ENCODE results near the gene SOX5. TPM values are rescaled to one million over a fixed set of nuclear protein-coding genes. Genes with fewer than 3 reads are reported as not detected.

The SOX5 gene
- total RNA-seq, 2 donors from 2014 or later = 1.4 TPM; not detected in 1

DNA sequence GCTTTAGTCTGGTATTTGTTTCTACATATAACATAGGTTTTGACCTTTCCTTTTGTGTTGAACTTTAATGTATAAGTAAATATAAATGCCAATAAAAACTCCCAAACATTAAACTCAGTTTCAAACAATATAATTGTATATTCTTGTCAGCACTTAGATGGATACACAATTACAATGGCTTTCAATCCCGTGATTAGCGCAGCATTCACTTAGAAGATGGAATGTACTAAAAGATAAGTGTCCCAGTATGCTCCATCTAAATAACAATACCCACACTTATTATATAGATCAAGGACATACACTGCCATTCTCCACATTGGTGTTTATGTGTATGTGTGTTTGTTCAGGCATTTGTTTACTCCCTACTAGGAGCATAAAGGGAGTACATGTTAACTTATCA lies 193.1 kb downstream of the SOX5 start:
- Mint-ChIP-seq H3K4me1 (no peaks in the 10 kb centered on the region), H3K4me3 (no peak overlapping the region), H3K27me3 (no peaks in the 10 kb centered on the region), H3K27ac (no peak overlapping the region), H3K36me3 (ENCODE audit: low read depth) (no peaks in the 10 kb centered on the region)
- H3K9me3 ChIP-seq (ENCODE audit: control insufficient read depth, low read length, poor library complexity, severe bottlenecking) = no peaks in the 10 kb centered on the region
- no peak for DNase-seq
- ATAC-seq = no peak

DNA sequence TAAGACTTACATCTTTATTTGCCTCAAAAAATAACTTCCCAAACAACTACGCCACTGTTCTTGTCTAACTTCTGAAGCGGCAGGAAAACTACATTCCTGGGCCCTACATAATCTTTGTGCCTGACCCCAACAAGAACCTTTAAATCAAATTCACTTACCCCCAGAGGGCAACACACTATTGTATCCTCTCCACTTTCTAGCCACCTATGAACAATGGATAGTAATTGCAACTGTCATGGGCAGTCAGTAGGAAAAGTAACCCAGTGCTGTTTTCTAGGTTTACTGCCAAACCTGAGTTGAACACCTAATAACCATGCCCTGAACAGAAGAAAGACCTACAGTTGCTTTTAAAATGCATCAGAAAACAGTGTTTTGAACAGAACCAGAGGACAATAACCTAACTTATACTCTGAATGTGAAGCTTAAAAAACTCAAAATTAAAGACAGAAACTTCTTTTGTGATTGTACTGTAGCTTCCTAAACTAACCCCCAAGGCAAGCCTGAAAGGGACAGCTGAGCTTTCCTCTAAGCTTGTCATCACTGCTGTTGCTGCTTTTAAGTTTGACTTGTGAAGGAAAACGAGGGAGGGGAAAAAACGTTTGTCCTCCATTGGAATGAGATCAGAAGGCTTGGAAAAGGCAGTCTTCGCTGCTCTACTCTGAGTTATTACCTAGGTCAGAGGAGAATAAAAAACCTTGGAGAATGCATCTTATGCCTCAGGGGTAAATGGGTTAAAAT lies 195.7 kb downstream of the SOX5 start:
- Mint-ChIP-seq H3K4me3 (no peak overlapping the region), H3K27ac (no peak overlapping the region), H3K4me1 (no peaks in the 10 kb centered on the region), H3K36me3 (ENCODE audit: low read depth) (no peaks in the 10 kb centered on the region), H3K27me3 (no peaks in the 10 kb centered on the region)
- ATAC-seq (no peak), DNase-seq (no peak)
- H3K9me3 ChIP-seq (ENCODE audit: control insufficient read depth, low read length, poor library complexity, severe bottlenecking) = no peaks in the 10 kb centered on the region

DNA sequence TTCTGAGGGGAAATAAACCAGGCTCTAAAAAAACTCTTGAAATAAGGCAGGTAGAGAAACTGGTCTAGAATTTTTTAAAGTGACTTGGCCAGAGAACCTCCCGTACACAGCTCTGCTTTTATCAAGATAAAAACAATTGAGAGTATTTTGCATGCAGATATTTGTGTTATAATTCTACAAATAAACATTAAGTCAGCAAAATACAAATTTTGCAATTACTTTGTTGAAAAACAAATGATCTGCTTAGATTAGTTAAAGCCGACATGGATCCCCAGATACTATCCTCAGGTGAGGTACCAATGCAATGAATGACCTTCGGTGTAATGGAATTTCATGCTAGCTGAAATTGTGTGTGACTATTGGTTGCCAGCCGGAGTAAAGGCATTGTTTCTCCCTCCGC lies 197.2 kb downstream of the SOX5 start:
- Mint-ChIP-seq H3K27ac (no peak overlapping the region), H3K27me3 (no peaks in the 10 kb centered on the region), H3K36me3 (ENCODE audit: low read depth) (no peaks in the 10 kb centered on the region), H3K4me1 (no peaks in the 10 kb centered on the region), H3K4me3 (no peak overlapping the region)
- H3K9me3 ChIP-seq (ENCODE audit: control insufficient read depth, low read length, poor library complexity, severe bottlenecking) = no peaks in the 10 kb centered on the region
- ATAC-seq = no peak
- DNase-seq = no peak

DNA sequence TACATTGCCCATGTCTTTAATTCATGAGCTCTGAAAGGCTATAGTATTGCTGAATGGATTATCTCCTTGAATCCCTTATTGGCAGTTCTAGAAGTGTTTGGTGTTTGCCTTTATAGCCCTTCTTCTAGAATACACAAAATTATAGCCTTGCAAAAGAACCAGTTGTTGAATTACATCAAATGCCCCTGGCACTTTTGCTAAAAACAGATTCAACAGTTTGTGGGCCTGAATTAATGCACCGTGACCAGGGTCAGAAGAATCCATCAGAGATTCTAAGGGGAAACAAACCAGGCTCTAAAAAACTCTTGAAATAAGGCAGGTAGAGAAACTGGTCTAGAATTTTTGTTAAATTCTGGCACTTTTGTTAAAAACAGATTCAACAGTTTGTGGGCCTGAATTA lies 197.8 kb downstream of the SOX5 start:
- no peaks in the 10 kb centered on the region for H3K9me3 ChIP-seq (ENCODE audit: control insufficient read depth, low read length, poor library complexity, severe bottlenecking)
- Mint-ChIP-seq H3K27me3 (no peaks in the 10 kb centered on the region), H3K27ac (no peak overlapping the region), H3K36me3 (ENCODE audit: low read depth) (no peaks in the 10 kb centered on the region), H3K4me1 (no peaks in the 10 kb centered on the region), H3K4me3 (no peak overlapping the region)
- no peak for ATAC-seq
- no peak for DNase-seq

DNA sequence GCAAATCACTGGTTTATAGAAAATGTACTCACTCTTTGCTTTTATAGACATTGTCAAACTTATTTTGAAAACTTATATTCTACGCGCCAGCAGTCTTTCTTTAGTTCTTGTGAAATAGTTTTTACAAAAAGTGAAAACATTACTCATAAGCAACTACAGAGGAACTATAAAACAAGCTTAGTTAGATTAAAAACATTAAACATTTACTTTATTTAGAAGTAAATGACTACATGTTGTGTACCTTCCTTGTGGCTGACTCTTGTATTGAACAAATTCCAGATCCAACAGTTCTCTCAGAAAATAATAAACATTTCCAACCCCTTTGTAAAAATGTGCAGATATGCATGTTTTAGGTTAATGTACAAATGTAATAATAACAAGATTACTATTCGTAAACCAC lies 198.5 kb downstream of the SOX5 start:
- no peaks in the 10 kb centered on the region for H3K9me3 ChIP-seq (ENCODE audit: control insufficient read depth, low read length, poor library complexity, severe bottlenecking)
- Mint-ChIP-seq H3K27ac (no peak overlapping the region), H3K36me3 (ENCODE audit: low read depth) (no peaks in the 10 kb centered on the region), H3K27me3 (no peaks in the 10 kb centered on the region), H3K4me3 (no peak overlapping the region), H3K4me1 (no peaks in the 10 kb centered on the region)
- DNase-seq = no peak
- ATAC-seq = no peak

DNA sequence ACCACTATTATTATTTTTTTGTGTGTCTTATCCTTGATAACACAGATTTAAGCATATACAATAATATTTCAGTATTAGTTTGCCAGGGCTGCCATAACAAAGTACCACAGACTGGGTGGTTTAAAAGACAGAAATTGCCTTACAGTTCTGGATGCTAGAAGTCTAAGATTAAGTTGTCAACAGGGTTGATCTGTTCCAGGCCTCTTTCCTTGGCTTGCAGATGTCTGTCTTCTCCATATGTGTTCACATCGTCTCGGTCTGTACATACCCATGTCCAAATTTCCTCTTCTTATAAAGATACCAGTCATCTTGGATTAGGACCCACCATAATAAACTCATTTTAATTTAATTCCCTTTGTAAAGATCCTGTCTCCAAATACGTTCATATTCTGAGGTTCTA lies 204.8 kb downstream of the SOX5 start:
- DNase-seq (no peak), ATAC-seq (no peak)
- no peak overlapping the region for H3K4me3 Mint-ChIP-seq

DNA sequence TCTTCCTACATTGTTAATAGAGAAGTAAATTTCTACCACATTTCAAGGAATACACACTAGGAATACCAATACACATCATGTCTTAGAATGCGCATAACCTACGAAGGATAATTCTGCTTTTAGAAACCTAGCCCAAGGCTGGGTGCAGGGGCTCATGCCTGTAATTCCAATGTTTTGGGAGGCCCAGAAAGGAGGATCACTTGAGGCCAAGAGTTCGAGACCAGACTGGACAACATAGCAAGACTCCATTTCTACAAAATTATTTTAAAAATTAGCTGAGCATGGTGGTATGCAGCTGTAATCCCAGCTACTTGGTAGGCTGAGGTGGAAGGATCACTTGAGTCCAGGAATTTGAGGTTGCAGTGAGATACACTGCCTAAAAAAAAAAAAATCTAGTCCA lies 206.9 kb downstream of the SOX5 start:
- no peak overlapping the region for H3K27ac Mint-ChIP-seq
- no peaks in the 10 kb centered on the region for H3K9me3 ChIP-seq (ENCODE audit: control insufficient read depth, low read length, poor library complexity, severe bottlenecking)
- H3K36me3 Mint-ChIP-seq (ENCODE audit: low read depth) = no peaks in the 10 kb centered on the region
- no peak overlapping the region for H3K4me3 Mint-ChIP-seq
- DNase-seq = no peak
- H3K27me3 Mint-ChIP-seq = no peaks in the 10 kb centered on the region
- H3K4me1 Mint-ChIP-seq = no peaks in the 10 kb centered on the region
- no peak for ATAC-seq

More for the DNA sequence above, 204.8 kb downstream of the SOX5 start:
- no peaks in the 10 kb centered on the region for H3K9me3 ChIP-seq (ENCODE audit: control insufficient read depth, low read length, poor library complexity, severe bottlenecking)
- no peaks in the 10 kb centered on the region for H3K27me3 Mint-ChIP-seq
- no peaks in the 10 kb centered on the region for H3K4me1 Mint-ChIP-seq
- H3K27ac Mint-ChIP-seq = no peak overlapping the region
- no peaks in the 10 kb centered on the region for H3K36me3 Mint-ChIP-seq (ENCODE audit: low read depth)

DNA sequence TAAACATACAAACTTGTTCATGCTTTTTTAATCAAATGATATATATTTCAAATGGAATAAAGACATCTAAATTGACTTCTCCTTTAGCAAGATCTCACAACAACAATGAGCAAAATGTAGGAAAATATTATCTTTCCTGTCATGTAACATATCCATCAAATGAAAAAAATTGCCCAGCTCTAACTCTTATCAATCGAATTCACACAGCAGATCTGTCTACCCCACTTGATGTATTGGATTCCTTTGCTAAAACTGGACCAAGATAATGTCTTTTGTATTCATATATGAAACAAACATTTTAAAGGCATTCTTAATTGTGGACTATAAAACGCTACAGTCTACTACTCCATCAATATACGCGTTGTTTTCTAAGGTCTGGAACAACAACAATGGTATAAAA lies 218.0 kb downstream of the SOX5 start:
- Mint-ChIP-seq H3K4me1 (no peaks in the 10 kb centered on the region), H3K4me3 (no peak overlapping the region), H3K27me3 (no peaks in the 10 kb centered on the region), H3K36me3 (ENCODE audit: low read depth) (no peaks in the 10 kb centered on the region), H3K27ac (no peak overlapping the region)
- DNase-seq (no peak), ATAC-seq (no peak)
- H3K9me3 ChIP-seq (ENCODE audit: control insufficient read depth, low read length, poor library complexity, severe bottlenecking) = no peaks in the 10 kb centered on the region

DNA sequence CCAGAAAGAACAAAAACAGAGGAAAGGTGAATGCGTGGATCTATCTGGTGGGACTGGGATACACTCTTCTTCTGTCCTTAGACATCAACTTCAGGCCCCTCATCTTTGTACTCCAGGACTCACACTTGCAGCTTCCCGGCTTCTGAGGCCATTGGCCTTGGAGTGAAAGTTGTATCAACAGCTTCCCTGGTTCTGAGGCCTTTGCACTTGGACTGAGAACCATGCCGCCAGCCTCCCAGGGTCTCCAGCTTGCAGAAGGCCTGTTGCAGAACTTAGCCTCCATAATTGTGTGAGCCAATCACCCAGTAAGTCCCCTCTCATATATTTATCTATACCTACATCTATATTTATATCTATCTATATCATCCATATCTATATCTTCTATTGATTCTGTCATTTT lies 218.4 kb downstream of the SOX5 start:
- ATAC-seq = no peak
- H3K27me3 Mint-ChIP-seq = no peaks in the 10 kb centered on the region

DNA sequence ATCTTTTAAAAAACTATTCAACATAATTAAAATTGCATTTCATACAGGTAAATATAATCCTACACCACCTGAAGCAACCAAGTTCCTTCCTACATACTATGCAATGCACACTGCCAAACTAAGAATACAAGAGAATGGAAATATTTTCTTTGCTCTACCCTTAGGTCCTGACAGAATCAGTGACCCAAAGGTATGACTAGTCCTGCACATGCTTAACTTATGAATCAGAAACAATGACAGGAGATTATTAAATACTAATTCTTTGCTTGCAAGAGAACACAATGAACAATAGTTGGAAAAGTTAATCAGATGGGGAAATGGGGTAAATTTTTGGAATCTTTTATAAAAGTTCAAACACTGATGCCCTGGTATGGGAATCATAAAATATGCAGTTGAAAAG lies 220.1 kb downstream of the SOX5 start:
- Mint-ChIP-seq H3K4me1 (no peaks in the 10 kb centered on the region), H3K27ac (no peak overlapping the region), H3K4me3 (no peak overlapping the region), H3K27me3 (no peaks in the 10 kb centered on the region), H3K36me3 (ENCODE audit: low read depth) (no peaks in the 10 kb centered on the region)
- H3K9me3 ChIP-seq (ENCODE audit: control insufficient read depth, low read length, poor library complexity, severe bottlenecking) = no peaks in the 10 kb centered on the region
- DNase-seq (no peak), ATAC-seq (no peak)

More for the DNA sequence above, 218.4 kb downstream of the SOX5 start:
- H3K9me3 ChIP-seq (ENCODE audit: control insufficient read depth, low read length, poor library complexity, severe bottlenecking) = no peaks in the 10 kb centered on the region
- no peaks in the 10 kb centered on the region for H3K4me1 Mint-ChIP-seq
- H3K4me3 Mint-ChIP-seq = no peak overlapping the region
- no peaks in the 10 kb centered on the region for H3K36me3 Mint-ChIP-seq (ENCODE audit: low read depth)
- H3K27ac Mint-ChIP-seq = no peak overlapping the region
- DNase-seq = no peak

DNA sequence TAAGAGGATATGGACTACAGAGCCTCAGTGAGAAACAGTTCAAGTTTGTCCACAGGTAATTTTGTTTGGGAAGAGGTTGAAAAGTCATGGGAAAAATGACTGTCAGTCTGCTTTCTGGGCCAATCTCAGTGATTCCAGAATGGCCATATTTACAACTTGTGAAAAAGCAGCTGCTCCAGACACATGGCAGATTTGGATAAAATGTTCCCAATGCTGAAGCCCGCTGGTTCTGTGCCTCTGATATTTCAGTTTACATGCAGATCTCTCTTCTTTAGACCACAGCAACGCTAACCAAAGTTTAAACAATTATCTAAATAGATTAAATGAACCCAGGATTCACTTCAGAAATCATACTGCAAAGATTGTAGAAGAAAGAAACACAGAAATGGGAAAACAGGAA lies 222.8 kb downstream of the SOX5 start:
- ATAC-seq = no peak
- Mint-ChIP-seq H3K27ac (no peak overlapping the region), H3K4me3 (no peak overlapping the region), H3K36me3 (ENCODE audit: low read depth) (no peaks in the 10 kb centered on the region), H3K27me3 (no peaks in the 10 kb centered on the region), H3K4me1 (no peaks in the 10 kb centered on the region)
- H3K9me3 ChIP-seq (ENCODE audit: control insufficient read depth, low read length, poor library complexity, severe bottlenecking) = no peaks in the 10 kb centered on the region
- no peak for DNase-seq

DNA sequence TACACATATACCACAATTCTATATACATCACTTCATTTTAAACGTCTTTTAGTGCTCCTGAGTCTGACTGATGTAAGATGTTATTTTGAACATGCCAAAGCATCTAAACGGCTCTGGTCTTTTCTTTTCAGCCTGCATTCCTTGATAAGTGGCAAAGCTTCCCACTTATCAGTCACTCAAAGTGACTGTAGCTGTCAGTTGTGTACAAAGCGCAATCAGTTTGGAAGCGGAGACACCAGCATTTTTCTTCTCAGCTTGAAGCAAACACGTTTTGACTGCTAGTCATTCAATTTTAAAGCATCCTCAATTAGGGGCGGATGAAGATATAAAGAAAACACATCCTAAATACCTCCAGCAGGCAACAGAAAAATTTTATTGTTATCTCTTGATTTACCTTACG lies 226.8 kb downstream of the SOX5 start:
- no peaks in the 10 kb centered on the region for H3K27me3 Mint-ChIP-seq
- no peaks in the 10 kb centered on the region for H3K4me1 Mint-ChIP-seq
- H3K36me3 Mint-ChIP-seq (ENCODE audit: low read depth) = no peaks in the 10 kb centered on the region
- H3K4me3 Mint-ChIP-seq = no peak overlapping the region
- no peaks in the 10 kb centered on the region for H3K9me3 ChIP-seq (ENCODE audit: control insufficient read depth, low read length, poor library complexity, severe bottlenecking)
- H3K27ac Mint-ChIP-seq = no peak overlapping the region
- no peak for DNase-seq
- no peak for ATAC-seq

DNA sequence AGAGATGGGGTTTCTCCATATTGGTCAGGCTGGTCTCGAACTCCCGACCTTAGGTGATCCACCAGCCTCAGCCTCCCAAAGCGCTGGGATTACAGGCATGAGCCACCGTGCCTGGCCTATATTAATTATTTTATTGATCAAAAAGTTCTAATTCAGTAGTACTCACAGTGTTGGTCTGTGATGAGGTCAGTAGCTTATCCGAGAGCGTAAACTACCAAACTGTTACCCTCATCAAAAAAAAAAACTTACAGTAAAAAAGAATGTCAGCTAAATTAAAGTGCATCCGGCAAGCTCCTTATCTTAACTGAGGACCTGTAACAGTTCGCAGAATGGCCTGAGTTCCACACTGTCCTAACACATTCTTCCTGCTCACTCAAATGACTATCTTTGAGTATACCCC lies 228.2 kb downstream of the SOX5 start:
- no peaks in the 10 kb centered on the region for H3K9me3 ChIP-seq (ENCODE audit: control insufficient read depth, low read length, poor library complexity, severe bottlenecking)
- Mint-ChIP-seq H3K4me1 (no peaks in the 10 kb centered on the region), H3K27me3 (no peaks in the 10 kb centered on the region), H3K27ac (no peak overlapping the region), H3K4me3 (no peak overlapping the region), H3K36me3 (ENCODE audit: low read depth) (no peaks in the 10 kb centered on the region)
- ATAC-seq (no peak), DNase-seq (no peak)

DNA sequence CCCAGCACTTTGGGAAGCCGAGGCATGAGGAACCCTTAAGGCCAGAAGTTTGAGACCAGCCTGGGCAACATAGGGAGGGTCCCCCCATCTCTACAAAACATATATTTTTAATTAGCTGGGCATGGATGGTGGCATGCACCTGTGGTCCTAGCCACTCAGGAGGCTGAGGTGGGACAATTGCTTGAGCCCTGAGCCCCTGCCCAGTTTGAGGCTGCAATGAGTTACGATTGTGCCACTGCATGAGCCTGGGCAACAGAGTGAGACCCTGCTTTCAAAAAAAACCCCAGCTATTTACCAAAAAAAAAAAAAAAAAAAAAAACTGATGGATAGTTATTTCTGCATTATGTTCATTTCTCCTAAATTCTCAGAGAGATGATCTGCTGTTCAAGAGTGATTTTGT lies 230.0 kb downstream of the SOX5 start:
- DNase-seq = no peak
- ATAC-seq = no peak

More for the DNA sequence above, 230.0 kb downstream of the SOX5 start:
- Mint-ChIP-seq H3K27me3 (no peaks in the 10 kb centered on the region), H3K27ac (no peak overlapping the region), H3K4me3 (no peak overlapping the region), H3K36me3 (ENCODE audit: low read depth) (no peaks in the 10 kb centered on the region), H3K4me1 (no peaks in the 10 kb centered on the region)
- H3K9me3 ChIP-seq (ENCODE audit: control insufficient read depth, low read length, poor library complexity, severe bottlenecking) = no peaks in the 10 kb centered on the region

Data from T-helper 17 cell (primary cell).